ENCODE data around the gene SYNM. TPM values are rescaled to one million over a fixed set of nuclear protein-coding genes. Genes with fewer than 3 reads are reported as not detected.

The SYNM gene
- total RNA-seq, 4 donors from 2014 or later, result 6.0 to 38.5 (median 15.6) TPM

DNA sequence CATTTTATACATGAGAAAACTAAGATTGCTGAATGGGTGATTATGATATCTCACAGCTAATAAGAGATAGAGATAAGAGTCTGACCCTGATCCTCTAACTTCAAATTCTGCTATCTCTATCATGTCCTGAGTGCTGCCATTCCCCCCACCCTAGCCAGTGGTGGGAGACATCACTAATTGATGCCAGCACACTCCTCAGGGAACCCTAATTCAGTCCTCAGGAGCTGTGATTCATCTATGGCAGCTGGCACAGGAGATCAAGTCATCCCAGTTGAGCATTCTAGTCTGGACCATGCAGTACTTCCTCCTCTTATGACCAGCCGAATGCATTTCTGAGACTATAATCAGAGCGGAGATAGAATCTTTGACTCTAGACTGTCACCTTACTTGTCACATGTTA, 71.9 kb downstream of the SYNM start:
- H3K27me3 ChIP-seq, result no peaks in the 10 kb centered on the region
- TF ChIP-seq, protein P1, sequence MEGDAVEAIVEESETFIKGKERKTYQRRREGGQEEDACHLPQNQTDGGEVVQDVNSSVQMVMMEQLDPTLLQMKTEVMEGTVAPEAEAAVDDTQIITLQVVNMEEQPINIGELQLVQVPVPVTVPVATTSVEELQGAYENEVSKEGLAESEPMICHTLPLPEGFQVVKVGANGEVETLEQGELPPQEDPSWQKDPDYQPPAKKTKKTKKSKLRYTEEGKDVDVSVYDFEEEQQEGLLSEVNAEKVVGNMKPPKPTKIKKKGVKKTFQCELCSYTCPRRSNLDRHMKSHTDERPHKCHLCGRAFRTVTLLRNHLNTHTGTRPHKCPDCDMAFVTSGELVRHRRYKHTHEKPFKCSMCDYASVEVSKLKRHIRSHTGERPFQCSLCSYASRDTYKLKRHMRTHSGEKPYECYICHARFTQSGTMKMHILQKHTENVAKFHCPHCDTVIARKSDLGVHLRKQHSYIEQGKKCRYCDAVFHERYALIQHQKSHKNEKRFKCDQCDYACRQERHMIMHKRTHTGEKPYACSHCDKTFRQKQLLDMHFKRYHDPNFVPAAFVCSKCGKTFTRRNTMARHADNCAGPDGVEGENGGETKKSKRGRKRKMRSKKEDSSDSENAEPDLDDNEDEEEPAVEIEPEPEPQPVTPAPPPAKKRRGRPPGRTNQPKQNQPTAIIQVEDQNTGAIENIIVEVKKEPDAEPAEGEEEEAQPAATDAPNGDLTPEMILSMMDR (IDR thresholded peaks at IDR 0.05), result no peak
- TF ChIP-seq POLR2A (IDR thresholded peaks at IDR 0.05), result no peak

GRCh38 chr15:99177679-99178078, 72.8 kb downstream of the SYNM start:
- Histone ChIP-seq H3K27ac (no peak overlapping the region), H3K36me3 (peaks cover 0 to 11% (median 0%) of the 10 kb centered on the region in 3 donors), H3K9me3 (no peaks in the 10 kb centered on the region), H3K4me1 (no peaks in the 10 kb centered on the region), H3K4me3 (no peak overlapping the region), H3K27me3 (no peaks in the 10 kb centered on the region)
- DNase-seq, result no peak
- TF ChIP-seq, protein P1 (IDR thresholded peaks at IDR 0.05), result no peak
- no peak for TF ChIP-seq POLR2A (IDR thresholded peaks at IDR 0.05)

More for the DNA sequence above, 71.9 kb downstream of the SYNM start:
- Histone ChIP-seq H3K36me3 (peaks cover 0 to 19% (median 0%) of the 10 kb centered on the region in 3 donors), H3K4me3 (no peak overlapping the region), H3K9me3 (no peaks in the 10 kb centered on the region), H3K4me1 (no peaks in the 10 kb centered on the region), H3K27ac (peak overlapping the region in 1 of 4 donors; percentile 87)
- DNase-seq, result no peak

DNA sequence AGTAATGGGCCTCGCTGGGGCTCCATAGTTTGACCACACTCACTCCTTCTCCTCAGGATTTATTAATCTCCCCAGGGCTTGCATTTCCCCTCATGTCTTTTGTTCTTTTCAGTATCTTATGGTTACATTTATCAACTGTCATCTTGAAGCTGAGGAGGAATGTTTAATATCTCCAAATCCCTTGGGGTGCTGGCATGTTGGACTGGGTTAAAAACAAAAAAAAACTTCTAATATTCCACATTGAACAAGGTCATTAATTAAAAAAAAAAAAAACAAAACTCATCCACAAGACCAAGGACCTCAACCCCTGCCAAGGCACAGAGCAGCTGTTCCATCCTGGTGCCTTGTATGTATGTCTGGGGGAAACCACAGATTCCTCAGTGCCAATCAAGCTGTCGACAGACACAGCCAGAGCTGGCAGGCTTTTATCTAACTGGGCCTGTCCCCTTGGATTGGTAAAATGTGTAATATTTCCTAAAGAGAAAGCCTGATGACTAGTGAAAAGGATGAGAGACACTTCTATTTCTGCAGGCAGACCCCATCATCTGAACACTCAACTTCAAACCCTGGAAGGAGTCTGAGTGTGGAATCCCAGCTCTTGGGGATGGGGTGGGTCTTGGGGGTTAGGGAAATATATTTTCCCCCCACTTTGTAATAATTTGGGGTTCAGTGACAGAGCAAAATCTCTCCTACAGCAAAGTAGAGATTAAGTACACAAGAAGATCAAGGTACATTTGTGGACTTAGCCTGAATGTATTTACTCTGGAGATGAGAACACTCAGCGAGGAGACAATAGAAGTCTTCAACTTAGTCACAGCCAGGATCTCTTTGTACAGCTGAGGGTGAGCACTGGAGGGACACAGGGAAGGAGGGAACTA, 75.4 kb downstream of the SYNM start:
- TF ChIP-seq POLR2A (IDR thresholded peaks at IDR 0.05), result no peak
- TF ChIP-seq, protein P1 (IDR thresholded peaks at IDR 0.05), result no peak
- H3K36me3 ChIP-seq, result peaks cover 0 to 6% (median 0%) of the 10 kb centered on the region in 3 donors
- no peaks in the 10 kb centered on the region for H3K27me3 ChIP-seq
- no peaks in the 10 kb centered on the region for H3K9me3 ChIP-seq
- no peak overlapping the region for H3K4me3 ChIP-seq
- no peak for DNase-seq
- H3K27ac ChIP-seq, result peak overlapping the region in 1 of 4 donors; percentile 30
- no peaks in the 10 kb centered on the region for H3K4me1 ChIP-seq

DNA sequence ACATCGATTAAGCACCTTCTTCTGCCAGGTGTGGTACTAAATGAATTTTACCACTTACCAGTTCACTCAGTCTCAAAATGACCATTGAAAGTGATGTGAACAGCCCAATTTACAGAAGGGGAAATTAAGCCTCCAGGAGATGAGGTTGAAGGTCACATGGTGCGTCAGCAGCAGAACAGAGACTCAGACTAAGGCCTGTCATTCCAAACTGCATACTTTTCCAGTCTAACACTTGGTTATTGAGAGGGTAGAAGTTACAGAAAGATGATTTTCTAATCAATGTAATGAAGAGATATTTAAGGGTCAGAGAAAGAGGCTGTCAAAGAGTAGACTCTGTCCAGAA, 76.1 kb downstream of the SYNM start:
- no peaks in the 10 kb centered on the region for H3K9me3 ChIP-seq
- no peak overlapping the region for H3K4me3 ChIP-seq
- H3K36me3 ChIP-seq, result peaks cover 0 to 6% (median 0%) of the 10 kb centered on the region in 3 donors
- no peaks in the 10 kb centered on the region for H3K27me3 ChIP-seq
- TF ChIP-seq, protein P1 (IDR thresholded peaks at IDR 0.05), result no peak
- TF ChIP-seq POLR2A (IDR thresholded peaks at IDR 0.05), result no peak
- H3K4me1 ChIP-seq, result no peaks in the 10 kb centered on the region
- peak overlapping the region in 3 of 4 donors; percentile 7 to 30 (median 19) for H3K27ac ChIP-seq
- no peak for DNase-seq

DNA sequence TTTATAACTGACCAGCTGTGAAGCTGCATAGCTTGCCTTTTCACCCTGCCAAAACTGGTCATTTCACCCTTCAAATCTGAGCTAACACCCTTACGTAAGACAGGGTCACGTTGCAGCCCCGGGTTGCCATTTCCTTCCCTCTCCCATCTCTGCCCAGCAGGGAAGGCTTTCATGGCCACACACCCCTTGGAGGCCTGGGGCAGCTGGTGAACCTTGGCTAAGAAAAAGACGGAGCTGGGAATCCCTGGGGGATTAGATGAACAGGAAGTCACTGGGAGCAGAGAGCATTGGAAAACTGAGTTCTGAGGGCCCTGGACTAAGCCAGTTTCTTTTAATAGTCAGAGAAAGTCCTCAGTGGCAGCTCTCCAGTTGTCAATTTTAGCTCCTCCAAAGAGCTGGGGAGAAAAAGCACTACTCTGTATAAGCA, 76.7 kb downstream of the SYNM start:
- Histone ChIP-seq H3K4me3 (no peak overlapping the region), H3K9me3 (no peaks in the 10 kb centered on the region), H3K27ac (peak overlapping the region in 3 of 4 donors; percentile 7 to 30 (median 19)), H3K27me3 (no peaks in the 10 kb centered on the region), H3K4me1 (no peaks in the 10 kb centered on the region), H3K36me3 (peaks cover 0 to 6% (median 0%) of the 10 kb centered on the region in 3 donors)
- no peak for DNase-seq
- TF ChIP-seq, protein P1 (IDR thresholded peaks at IDR 0.05), result no peak
- no peak for TF ChIP-seq POLR2A (IDR thresholded peaks at IDR 0.05)

Measured in Peyer's patch (tissue), 4 donors.